ENCODE measurements around the gene CHSY1.

The CHSY1 gene

DNA sequence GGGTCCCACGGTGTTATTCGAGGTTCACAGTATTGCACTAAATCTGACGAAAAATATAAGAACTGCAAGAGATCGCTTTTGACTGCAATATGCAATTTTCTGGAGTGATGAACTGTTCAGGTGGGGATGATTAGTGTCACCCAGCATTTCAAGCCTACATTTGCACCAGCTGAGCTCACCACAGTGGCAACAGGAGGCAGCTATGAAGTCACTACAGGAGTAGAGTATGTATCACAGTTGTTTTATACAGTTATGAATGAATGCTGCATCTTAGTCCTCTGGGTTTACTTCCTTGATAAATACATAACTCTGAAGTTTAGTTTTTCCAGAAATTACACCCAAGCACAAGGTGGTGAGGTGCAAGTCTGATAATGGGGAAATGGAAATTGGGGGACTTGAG lies 69.6 kb downstream of the CHSY1 start:
- Histone ChIP-seq H3K9ac (ENCODE audit: low read length) (no peak overlapping the region), H3K79me2 (ENCODE audit: low read length) (no peaks in the 10 kb centered on the region)

DNA sequence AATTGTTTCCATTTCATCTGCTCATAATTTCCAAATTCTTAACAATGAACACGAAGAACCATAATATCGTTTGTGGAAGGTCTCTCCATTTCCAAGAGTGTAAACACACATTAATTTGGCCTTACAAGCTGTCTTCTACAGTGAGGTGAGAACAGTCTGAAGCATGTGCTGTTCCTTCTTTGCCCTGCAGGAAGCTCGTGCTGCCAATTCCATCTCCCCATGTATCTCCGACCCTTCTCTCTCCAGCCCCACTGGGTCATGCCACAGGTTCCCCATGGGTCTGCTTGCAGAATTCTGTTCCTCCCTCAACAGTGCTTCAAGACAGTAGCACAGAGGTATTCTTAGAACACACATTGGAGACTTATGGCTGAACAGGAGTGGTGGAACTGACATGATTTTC lies 70.5 kb downstream of the CHSY1 start:
- Histone ChIP-seq H4K20me1 (ENCODE audit: insufficient read depth, low read length) (peaks cover 40% of the 10 kb centered on the region), H3K4me3 (ENCODE audit: low read length) (no peak overlapping the region), H3K27me3 (ENCODE audit: low read depth, low read length) (no peaks in the 10 kb centered on the region), H3K9me3 (ENCODE audit: insufficient read depth, low read length) (no peaks in the 10 kb centered on the region), H3K79me2 (ENCODE audit: low read length) (no peaks in the 10 kb centered on the region), H3K9ac (ENCODE audit: low read length) (no peak overlapping the region), H2AFZ (ENCODE audit: low read depth, low read length) (no peak overlapping the region), H3K36me3 (replicated peaks; ENCODE audit: low read depth, low read length) (peaks cover 9% of the 10 kb centered on the region), H3K4me2 (ENCODE audit: low read length) (no peak overlapping the region), H3K4me1 (ENCODE audit: low read length) (no peaks in the 10 kb centered on the region), H3K27ac (ENCODE audit: low read length) (no peak overlapping the region)
- TF ChIP-seq EZH2phosphoT487 (IDR thresholded peaks at IDR 0.05; ENCODE audit: low read depth), result no peak
- TF ChIP-seq, protein P1, sequence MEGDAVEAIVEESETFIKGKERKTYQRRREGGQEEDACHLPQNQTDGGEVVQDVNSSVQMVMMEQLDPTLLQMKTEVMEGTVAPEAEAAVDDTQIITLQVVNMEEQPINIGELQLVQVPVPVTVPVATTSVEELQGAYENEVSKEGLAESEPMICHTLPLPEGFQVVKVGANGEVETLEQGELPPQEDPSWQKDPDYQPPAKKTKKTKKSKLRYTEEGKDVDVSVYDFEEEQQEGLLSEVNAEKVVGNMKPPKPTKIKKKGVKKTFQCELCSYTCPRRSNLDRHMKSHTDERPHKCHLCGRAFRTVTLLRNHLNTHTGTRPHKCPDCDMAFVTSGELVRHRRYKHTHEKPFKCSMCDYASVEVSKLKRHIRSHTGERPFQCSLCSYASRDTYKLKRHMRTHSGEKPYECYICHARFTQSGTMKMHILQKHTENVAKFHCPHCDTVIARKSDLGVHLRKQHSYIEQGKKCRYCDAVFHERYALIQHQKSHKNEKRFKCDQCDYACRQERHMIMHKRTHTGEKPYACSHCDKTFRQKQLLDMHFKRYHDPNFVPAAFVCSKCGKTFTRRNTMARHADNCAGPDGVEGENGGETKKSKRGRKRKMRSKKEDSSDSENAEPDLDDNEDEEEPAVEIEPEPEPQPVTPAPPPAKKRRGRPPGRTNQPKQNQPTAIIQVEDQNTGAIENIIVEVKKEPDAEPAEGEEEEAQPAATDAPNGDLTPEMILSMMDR (IDR thresholded peaks at IDR 0.05; ENCODE audit: low read depth, low read length), result no peak

More for the DNA sequence above, 69.6 kb downstream of the CHSY1 start:
- no peak overlapping the region for H3K4me3 ChIP-seq (ENCODE audit: low read length)
- no peak for TF ChIP-seq EZH2phosphoT487 (IDR thresholded peaks at IDR 0.05; ENCODE audit: low read depth)
- TF ChIP-seq, protein P1 (IDR thresholded peaks at IDR 0.05; ENCODE audit: low read depth, low read length), result no peak
- H3K27ac ChIP-seq (ENCODE audit: low read length), result no peak overlapping the region
- H3K4me1 ChIP-seq (ENCODE audit: low read length), result no peaks in the 10 kb centered on the region
- no peak overlapping the region for H3K4me2 ChIP-seq (ENCODE audit: low read length)
- peaks cover 9% of the 10 kb centered on the region for H3K36me3 ChIP-seq (replicated peaks; ENCODE audit: low read depth, low read length)
- H3K9me3 ChIP-seq (ENCODE audit: insufficient read depth, low read length), result no peaks in the 10 kb centered on the region
- peaks cover 5% of the 10 kb centered on the region for H3K27me3 ChIP-seq (ENCODE audit: low read depth, low read length)
- peaks cover 48% of the 10 kb centered on the region for H4K20me1 ChIP-seq (ENCODE audit: insufficient read depth, low read length)
- no peak overlapping the region for H2AFZ ChIP-seq (ENCODE audit: low read depth, low read length)

DNA sequence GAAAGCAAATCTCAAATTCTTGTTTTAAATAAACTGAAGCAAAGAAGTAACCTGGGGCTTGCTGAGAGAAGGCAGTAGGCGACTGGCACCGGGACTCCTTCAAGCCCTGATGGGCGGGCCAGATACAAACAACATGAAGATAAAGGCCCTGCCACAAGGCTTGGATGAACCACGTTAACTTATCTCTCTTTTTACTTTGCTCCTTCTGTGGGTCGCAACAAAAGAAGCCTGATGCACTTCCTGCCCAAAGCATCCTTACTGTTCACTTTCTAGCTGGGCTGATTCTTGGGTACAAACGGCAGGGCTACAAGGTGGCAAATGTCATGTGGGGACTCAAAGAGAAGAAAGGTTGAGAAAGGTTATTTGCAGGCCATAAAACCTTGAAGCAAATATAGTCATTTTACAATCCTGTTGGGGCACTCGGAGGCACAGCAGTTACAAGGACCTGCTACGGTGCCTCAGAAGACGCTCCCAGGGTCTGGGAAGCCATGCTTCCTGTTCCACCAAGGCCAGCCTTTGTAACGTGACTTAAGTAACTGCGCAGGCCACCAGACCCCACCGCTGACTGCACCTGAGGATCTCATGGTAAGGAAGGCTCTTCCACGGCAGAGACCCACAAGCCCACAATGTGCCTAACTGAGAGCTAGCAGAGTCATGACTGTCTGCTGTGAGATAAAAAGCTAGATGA lies 71.1 kb downstream of the CHSY1 start:
- no peak overlapping the region for H2AFZ ChIP-seq (ENCODE audit: low read depth, low read length)
- H4K20me1 ChIP-seq (ENCODE audit: insufficient read depth, low read length), result peaks cover 39% of the 10 kb centered on the region
- no peak overlapping the region for H3K9ac ChIP-seq (ENCODE audit: low read length)
- H3K79me2 ChIP-seq (ENCODE audit: low read length), result no peaks in the 10 kb centered on the region
- H3K27me3 ChIP-seq (ENCODE audit: low read depth, low read length), result no peaks in the 10 kb centered on the region
- H3K27ac ChIP-seq (ENCODE audit: low read length), result no peak overlapping the region
- no peak for TF ChIP-seq EZH2phosphoT487 (IDR thresholded peaks at IDR 0.05; ENCODE audit: low read depth)
- TF ChIP-seq, protein P1 (IDR thresholded peaks at IDR 0.05; ENCODE audit: low read depth, low read length), result no peak
- H3K4me1 ChIP-seq (ENCODE audit: low read length), result no peaks in the 10 kb centered on the region
- H3K36me3 ChIP-seq (replicated peaks; ENCODE audit: low read depth, low read length), result peaks cover 9% of the 10 kb centered on the region
- H3K4me2 ChIP-seq (ENCODE audit: low read length), result no peak overlapping the region
- no peak overlapping the region for H3K4me3 ChIP-seq (ENCODE audit: low read length)
- no peaks in the 10 kb centered on the region for H3K9me3 ChIP-seq (ENCODE audit: insufficient read depth, low read length)

DNA sequence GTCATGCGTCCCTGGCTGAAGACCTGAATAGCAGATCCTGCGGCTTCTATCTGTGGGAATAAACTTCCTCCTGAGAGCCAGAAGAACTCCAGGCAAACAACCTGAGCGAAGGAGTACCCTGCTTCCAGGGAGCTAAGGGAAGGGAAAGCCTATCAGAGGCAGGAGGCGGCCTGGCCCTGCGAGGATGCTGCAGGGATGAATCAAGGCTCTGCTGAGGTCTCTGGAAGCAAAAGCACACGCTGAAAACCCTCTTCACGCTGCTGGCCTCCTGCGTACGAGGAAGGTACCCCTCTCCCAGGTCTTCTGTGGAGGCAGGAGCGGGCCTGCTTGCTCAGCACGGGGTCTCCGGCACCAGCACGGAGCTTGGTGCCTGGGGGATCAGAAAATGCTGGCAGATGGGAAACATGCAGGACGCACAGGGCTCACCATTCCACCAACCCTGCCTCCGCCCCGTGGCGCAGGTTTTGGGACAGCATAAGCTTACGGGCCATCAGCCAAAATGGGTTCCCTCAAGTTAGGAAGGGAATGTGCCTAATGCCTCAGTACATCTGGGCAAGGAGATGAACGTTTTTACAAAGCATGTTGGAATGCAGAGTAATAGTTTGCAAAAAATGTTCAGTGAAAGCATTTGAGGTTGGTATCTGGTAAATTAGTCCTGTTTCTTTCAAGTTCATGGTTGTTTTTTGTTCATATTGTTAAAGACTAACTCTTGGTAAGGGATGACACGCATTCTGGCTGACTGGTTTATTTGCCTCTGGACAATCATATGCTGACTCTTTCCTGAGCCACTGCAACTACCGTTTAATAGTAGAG lies 72.3 kb downstream of the CHSY1 start:
- Histone ChIP-seq H3K4me3 (ENCODE audit: low read length) (no peak overlapping the region), H3K36me3 (replicated peaks; ENCODE audit: low read depth, low read length) (peaks cover 9% of the 10 kb centered on the region), H3K9me3 (ENCODE audit: insufficient read depth, low read length) (no peaks in the 10 kb centered on the region), H3K27ac (ENCODE audit: low read length) (no peak overlapping the region), H3K9ac (ENCODE audit: low read length) (no peak overlapping the region), H2AFZ (ENCODE audit: low read depth, low read length) (no peak overlapping the region), H3K4me1 (ENCODE audit: low read length) (peaks cover 5% of the 10 kb centered on the region; the same call in 1 of the 2 replicates), H3K27me3 (ENCODE audit: low read depth, low read length) (no peaks in the 10 kb centered on the region), H3K79me2 (ENCODE audit: low read length) (no peaks in the 10 kb centered on the region), H3K4me2 (ENCODE audit: low read length) (no peak overlapping the region), H4K20me1 (ENCODE audit: insufficient read depth, low read length) (peaks cover 31% of the 10 kb centered on the region)
- no peak for TF ChIP-seq EZH2phosphoT487 (IDR thresholded peaks at IDR 0.05; ENCODE audit: low read depth)
- TF ChIP-seq, protein P1 (IDR thresholded peaks at IDR 0.05; ENCODE audit: low read depth, low read length), result no peak
